Glutamatergic neuron (in vitro differentiated cells): ENCODE data around the gene POLR1G. TPM values are rescaled to one million over a fixed set of nuclear protein-coding genes. Genes with fewer than 3 reads are reported as not detected.
"Not testable (repeated sequence)": the region's sequence is repeated elsewhere in the genome, so short reads cannot be mapped to it uniquely, and the experiment has no call there.

ENCODE experiments used
- DNase-seq: peaks from one replicate; pipeline ENCODE4 v3.0.0; 2022
- H3K27ac Mint-ChIP-seq: one replicate; pipeline ENCODE4 v1.8.0; 2020; ENCODE audit warnings: mild to moderate bottlenecking, mixed read lengths, inconsistent platforms; ENCODE audit not compliant: unreplicated experiment
- H3K27me3 Mint-ChIP-seq: one replicate; pipeline ENCODE4 v1.8.0; 2020; ENCODE audit warnings: mild to moderate bottlenecking, moderate library complexity, mixed read lengths, inconsistent platforms; ENCODE audit not compliant: unreplicated experiment
- H3K36me3 Mint-ChIP-seq: one replicate; pipeline ENCODE4 v1.8.0; 2020; ENCODE audit warnings: mild to moderate bottlenecking, mixed read lengths, inconsistent platforms; ENCODE audit not compliant: unreplicated experiment
- H3K4me1 Mint-ChIP-seq: one replicate; pipeline ENCODE4 v1.8.0; 2020; ENCODE audit warnings: mild to moderate bottlenecking, low read depth, mixed read lengths, inconsistent platforms; ENCODE audit not compliant: unreplicated experiment
- H3K4me3 Mint-ChIP-seq: one replicate; pipeline ENCODE4 v1.8.0; 2020; ENCODE audit warnings: mild to moderate bottlenecking, mixed read lengths, inconsistent platforms; ENCODE audit not compliant: unreplicated experiment
- H3K9me3 Mint-ChIP-seq: one replicate; pipeline ENCODE4 v1.8.0; 2020; ENCODE audit warnings: mild to moderate bottlenecking, moderate library complexity, mixed read lengths, inconsistent platforms; ENCODE audit not compliant: unreplicated experiment
- CTCF ChIP-seq: fragments of 200-600 bp; sonication (generic); IDR thresholded peaks from one replicate; pipeline ENCODE4 v1.5.0; 2021; ENCODE audit not compliant: partially characterized antibody, unreplicated experiment
- total RNA-seq: library from RNA; stranded (reverse); fragmentation: NEBNext Ultra II Directional; extraction: Animal tissue kit (Norgen Biotek cat#: 25700); gene quantifications from one replicate; pipeline ENCODE4 v1.2.1, GENCODE V29; 2021; ENCODE audit not compliant: unreplicated experiment

Gene POLR1G
- total RNA-seq, 1 donor from 2014 or later: 4.3 TPM

DNA sequence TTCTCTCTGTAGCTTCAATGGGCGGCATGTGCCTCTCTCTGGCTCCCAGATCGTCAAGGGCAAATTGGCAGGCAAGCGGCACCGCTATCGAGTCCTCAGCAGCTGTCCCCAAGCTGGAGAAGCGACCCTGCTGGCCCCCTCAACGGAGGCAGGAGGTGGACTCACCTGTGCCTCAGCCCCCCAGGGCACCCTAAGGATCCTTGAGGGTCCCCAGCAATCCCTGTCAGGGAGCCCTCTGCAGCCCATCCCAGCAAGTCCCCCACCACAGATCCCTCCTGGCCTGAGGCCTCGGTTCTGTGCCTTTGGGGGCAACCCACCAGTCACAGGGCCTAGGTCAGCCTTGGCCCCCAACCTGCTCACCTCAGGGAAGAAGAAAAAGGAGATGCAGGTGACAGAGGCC lies 1.7 kb downstream of the POLR1G start:
- H3K9me3 Mint-ChIP-seq: peaks cover 2% of the 10 kb centered on the region
- no peak for TF ChIP-seq CTCF
- H3K36me3 Mint-ChIP-seq: no peaks in the 10 kb centered on the region
- DNase-seq: no peak
- H3K4me3 Mint-ChIP-seq: no peak overlapping the region
- peaks cover 10% of the 10 kb centered on the region for H3K4me1 Mint-ChIP-seq
- H3K27ac Mint-ChIP-seq: no peak overlapping the region
- H3K27me3 Mint-ChIP-seq: peaks cover 3% of the 10 kb centered on the region

GRCh38 chr19:45408830-45409556 lies 2.5 kb downstream of the POLR1G start:
- peak overlapping the region; percentile 67 for H3K4me3 Mint-ChIP-seq

DNA sequence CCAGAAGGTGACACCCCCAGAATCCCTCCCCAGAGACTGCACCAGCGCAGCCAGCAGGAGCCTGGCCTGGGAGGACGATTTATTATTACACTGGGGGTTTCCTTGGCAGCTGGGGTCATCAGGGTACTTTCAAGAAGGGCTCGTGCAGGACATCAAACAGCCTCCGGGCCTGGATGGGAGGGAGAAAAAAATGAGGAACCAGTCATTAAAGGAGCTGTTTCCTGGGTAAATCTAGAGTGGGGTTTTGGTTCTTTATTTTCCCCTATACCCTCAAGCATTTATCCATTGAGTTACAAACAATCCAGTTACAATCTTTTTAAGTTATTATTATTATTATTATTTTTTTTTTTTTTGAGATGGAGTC lies 3.1 kb downstream of the POLR1G start:
- H3K27ac Mint-ChIP-seq: no peak overlapping the region
- no peaks in the 10 kb centered on the region for H3K36me3 Mint-ChIP-seq
- H3K9me3 Mint-ChIP-seq: peaks cover 4% of the 10 kb centered on the region
- peaks cover 4% of the 10 kb centered on the region for H3K27me3 Mint-ChIP-seq
- DNase-seq: no peak
- no peak overlapping the region for H3K4me3 Mint-ChIP-seq
- no peak for TF ChIP-seq CTCF
- peaks cover 8% of the 10 kb centered on the region for H3K4me1 Mint-ChIP-seq

More at GRCh38 chr19:45408830-45409556, 2.5 kb downstream of the POLR1G start:
- DNase-seq: no peak
- Mint-ChIP-seq H3K9me3 (peaks cover 4% of the 10 kb centered on the region), H3K27me3 (peaks cover 4% of the 10 kb centered on the region), H3K27ac (peak overlapping the region; percentile 25), H3K36me3 (no peaks in the 10 kb centered on the region), H3K4me1 (peaks cover 8% of the 10 kb centered on the region)
- no peak for TF ChIP-seq CTCF

DNA sequence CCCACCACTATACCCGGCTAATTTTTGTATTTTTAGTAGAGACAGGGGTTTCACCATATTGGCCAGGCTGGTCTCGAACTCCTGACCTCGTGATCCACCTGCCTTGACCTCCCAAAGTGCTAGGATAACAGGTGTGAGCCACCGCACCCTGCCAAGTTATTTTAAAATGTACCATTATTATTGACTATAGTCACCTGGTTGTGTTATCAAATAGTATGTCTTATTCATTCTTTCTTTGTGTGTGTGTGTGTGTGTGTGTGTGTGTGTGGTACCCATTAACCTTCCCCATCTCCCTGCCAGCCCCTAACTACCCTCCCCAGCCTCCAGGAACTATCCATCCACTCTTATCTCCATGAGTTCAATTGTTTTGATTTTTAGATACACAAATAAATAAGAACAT lies 3.9 kb downstream of the POLR1G start:
- H3K9me3 Mint-ChIP-seq, H3K4me1 Mint-ChIP-seq, H3K27me3 Mint-ChIP-seq, H3K4me3 Mint-ChIP-seq, H3K36me3 Mint-ChIP-seq, DNase-seq, H3K27ac Mint-ChIP-seq: not testable (repeated sequence)

DNA sequence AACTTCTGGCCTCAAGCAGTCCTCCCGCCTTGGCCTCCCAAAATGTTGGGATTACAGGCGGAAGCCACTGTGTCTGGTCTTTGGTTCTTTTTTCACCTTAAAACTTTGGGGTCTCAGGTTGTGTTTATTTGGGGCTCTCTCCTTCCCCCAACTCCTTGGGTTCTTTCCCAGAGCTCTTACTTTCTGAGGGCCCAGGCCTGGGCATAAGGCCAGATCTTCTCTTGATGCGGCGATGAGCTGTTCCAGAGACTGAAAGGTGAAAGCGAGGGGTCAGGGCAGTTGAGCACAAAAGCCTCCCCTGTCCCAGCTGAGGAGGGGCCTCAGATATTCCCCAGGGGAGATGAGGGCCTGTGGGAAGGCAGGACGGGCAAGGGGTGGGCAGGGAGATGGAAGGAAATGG lies 7.1 kb downstream of the POLR1G start:
- Mint-ChIP-seq H3K4me3 (no peak overlapping the region), H3K4me1 (peaks cover 8% of the 10 kb centered on the region), H3K9me3 (peaks cover 4% of the 10 kb centered on the region), H3K36me3 (no peaks in the 10 kb centered on the region), H3K27me3 (peaks cover 3% of the 10 kb centered on the region), H3K27ac (no peak overlapping the region)
- no peak for DNase-seq
- no peak for TF ChIP-seq CTCF
